Breast epithelium (tissue), 4 donors: ENCODE measurements around the gene DNAJC28. TPM values are rescaled to one million over a fixed set of nuclear protein-coding genes. Genes with fewer than 3 reads are reported as not detected.

Experiments used
- DNase-seq, 2 donors: peaks; one replicate each; pipeline ENCODE4 v3.0.0-alpha.2; 2019; ENCODE audit warnings: low spot score in 2 of 2
- H3K27ac ChIP-seq, 2 donors: fragments of 200-600 bp; sonication (generic) in 1 of 2; one replicate each; pipeline ENCODE4 v1.5.1; 2016 to 2019; ENCODE audit warnings: mild to moderate bottlenecking in 1 of 2
- H3K27me3 ChIP-seq, 2 donors: fragments of 200-600 bp; sonication (generic) in 1 of 2; one replicate each; pipeline versions ENCODE4 v1.5.1 to v1.6.0; 2017 to 2019; ENCODE audit warnings: control low read depth in 1 of 2, mild to moderate bottlenecking in 1 of 2
- H3K36me3 ChIP-seq: fragments of 200-600 bp; one replicate; pipeline ENCODE4 v1.5.1; 2019
- H3K4me1 ChIP-seq, 2 donors: fragments of 200-600 bp; sonication (generic); one replicate each; pipeline ENCODE4 v1.5.1; 2016 to 2019; ENCODE audit warnings: control low read depth in 1 of 2
- H3K4me3 ChIP-seq, 3 donors: fragments of 200-600 bp; sonication (generic); 1 replicate in 2 of 3; 2 replicates in 1 of 3; pipeline ENCODE4 v1.5.1; 2016 to 2019; ENCODE audit warnings: mild to moderate bottlenecking in 3 of 3, moderate library complexity in 2 of 3
- H3K9me3 ChIP-seq, 2 donors: fragments of 200-600 bp; sonication (generic) in 1 of 2; one replicate each; pipeline ENCODE4 v1.5.1; 2016 to 2019; ENCODE audit warnings: control low read depth in 1 of 2
- POLR2A ChIP-seq: fragments of 450-650 bp; IDR thresholded peaks from one replicate; pipeline ENCODE4 v1.6.1; 2016; ENCODE audit warnings: antibody characterized with exemption, mild to moderate bottlenecking, moderate library complexity
- POLR2AphosphoS5 ChIP-seq, 3 donors: sonication (generic); formaldehyde crosslinking; IDR thresholded peaks; one replicate each; pipeline ENCODE4 v1.6.1; 2017; ENCODE audit warnings: antibody characterized with exemption in 3 of 3
- intact Hi-C: fragments of 100-400 bp; cut with DNase I; formaldehyde crosslinking; loops from one replicate; pipeline ENCODE4 v1.15.1; 2023; ENCODE audit warnings: low total_unique reads
- total RNA-seq, 3 donors: library from RNA; depleted of rRNA; stranded (reverse); fragments of >200 nt; gene quantifications; one replicate each; pipeline ENCODE4 v1.1.0, GENCODE V29; 2016
- TF ChIP-seq, protein P1 (sequence below), 3 donors: fragments of 450-650 bp; IDR thresholded peaks; one replicate each; pipeline ENCODE4 v1.5.1; 2016 to 2017; ENCODE audit warnings: antibody characterized with exemption in 3 of 3, mild to moderate bottlenecking in 3 of 3, moderate library complexity in 3 of 3

The DNAJC28 gene
- total RNA-seq, 3 donors from 2014 or later: 2.0 to 3.0 (median 2.2) TPM

GRCh38 chr21:33496345-33496744 is 4.8 kb upstream of the DNAJC28 start:
- TF ChIP-seq, protein P1, sequence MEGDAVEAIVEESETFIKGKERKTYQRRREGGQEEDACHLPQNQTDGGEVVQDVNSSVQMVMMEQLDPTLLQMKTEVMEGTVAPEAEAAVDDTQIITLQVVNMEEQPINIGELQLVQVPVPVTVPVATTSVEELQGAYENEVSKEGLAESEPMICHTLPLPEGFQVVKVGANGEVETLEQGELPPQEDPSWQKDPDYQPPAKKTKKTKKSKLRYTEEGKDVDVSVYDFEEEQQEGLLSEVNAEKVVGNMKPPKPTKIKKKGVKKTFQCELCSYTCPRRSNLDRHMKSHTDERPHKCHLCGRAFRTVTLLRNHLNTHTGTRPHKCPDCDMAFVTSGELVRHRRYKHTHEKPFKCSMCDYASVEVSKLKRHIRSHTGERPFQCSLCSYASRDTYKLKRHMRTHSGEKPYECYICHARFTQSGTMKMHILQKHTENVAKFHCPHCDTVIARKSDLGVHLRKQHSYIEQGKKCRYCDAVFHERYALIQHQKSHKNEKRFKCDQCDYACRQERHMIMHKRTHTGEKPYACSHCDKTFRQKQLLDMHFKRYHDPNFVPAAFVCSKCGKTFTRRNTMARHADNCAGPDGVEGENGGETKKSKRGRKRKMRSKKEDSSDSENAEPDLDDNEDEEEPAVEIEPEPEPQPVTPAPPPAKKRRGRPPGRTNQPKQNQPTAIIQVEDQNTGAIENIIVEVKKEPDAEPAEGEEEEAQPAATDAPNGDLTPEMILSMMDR (IDR thresholded peaks at IDR 0.05): no peak
- TF ChIP-seq POLR2AphosphoS5 (IDR thresholded peaks at IDR 0.05) (no peak), POLR2A (no peak)
- DNase-seq: no peak
- H3K4me1 ChIP-seq: no peaks in the 10 kb centered on the region
- intact Hi-C loops: no loop called here
- H3K9me3 ChIP-seq: no peaks in the 10 kb centered on the region
- no peak overlapping the region for H3K27ac ChIP-seq
- H3K4me3 ChIP-seq: no peak overlapping the region
- no peaks in the 10 kb centered on the region for H3K27me3 ChIP-seq
- no peaks in the 10 kb centered on the region for H3K36me3 ChIP-seq

DNA sequence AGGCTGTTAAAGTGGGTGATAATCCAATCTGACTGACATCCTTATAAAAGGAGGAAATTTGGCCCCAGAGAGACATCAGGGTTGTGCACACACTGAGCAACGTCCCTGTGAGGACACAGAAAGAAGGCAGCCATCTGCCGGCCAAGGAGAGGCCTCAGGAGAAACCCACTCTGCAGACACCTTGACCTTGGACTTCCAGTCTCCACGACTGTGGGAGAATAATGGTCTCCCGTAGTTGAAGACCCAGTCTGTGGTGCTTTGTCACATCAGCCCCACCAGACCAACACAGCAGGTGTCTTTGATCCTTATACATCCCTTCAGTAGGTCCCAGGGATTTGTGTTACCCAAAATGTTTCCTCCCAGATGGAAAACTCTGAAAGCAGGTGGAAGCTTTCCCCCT is 4.2 kb upstream of the DNAJC28 start:
- DNase-seq: no peak
- no peak overlapping the region for H3K27ac ChIP-seq
- TF ChIP-seq, protein P1 (IDR thresholded peaks at IDR 0.05): no peak
- TF ChIP-seq POLR2AphosphoS5 (IDR thresholded peaks at IDR 0.05) (no peak), POLR2A (no peak)
- H3K9me3 ChIP-seq: no peaks in the 10 kb centered on the region
- no peaks in the 10 kb centered on the region for H3K4me1 ChIP-seq
- intact Hi-C loops: no loop called here
- H3K4me3 ChIP-seq: no peak overlapping the region
- H3K27me3 ChIP-seq: no peaks in the 10 kb centered on the region
- H3K36me3 ChIP-seq: no peaks in the 10 kb centered on the region

DNA sequence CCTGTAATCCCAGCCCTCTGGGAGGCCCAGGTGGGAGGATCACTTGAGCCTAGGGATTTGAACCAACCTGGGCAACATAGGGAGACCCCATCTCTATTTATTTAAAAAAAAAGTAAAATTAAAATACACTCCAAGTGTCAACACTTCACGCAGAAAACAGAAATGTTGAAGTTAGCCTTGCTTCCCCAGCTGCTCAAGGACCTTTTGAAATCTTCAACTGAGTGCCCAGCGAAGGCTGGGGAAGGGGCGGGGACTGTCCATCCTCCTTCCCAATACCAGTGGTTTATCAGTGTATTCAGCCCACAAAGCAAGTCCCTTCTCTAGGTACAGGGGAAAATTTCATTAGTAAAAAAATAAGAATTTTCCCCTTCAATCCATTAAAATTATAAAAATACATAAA is 2.2 kb upstream of the DNAJC28 start:
- Histone ChIP-seq H3K9me3 (no peaks in the 10 kb centered on the region), H3K36me3 (no peaks in the 10 kb centered on the region), H3K4me3 (no peak overlapping the region), H3K27ac (no peak overlapping the region), H3K27me3 (no peaks in the 10 kb centered on the region), H3K4me1 (no peaks in the 10 kb centered on the region)
- intact Hi-C loops: no loop called here
- no peak for TF ChIP-seq POLR2A
- TF ChIP-seq, protein P1 (IDR thresholded peaks at IDR 0.05): no peak
- TF ChIP-seq POLR2AphosphoS5 (IDR thresholded peaks at IDR 0.05): no peak
- no peak for DNase-seq

DNA sequence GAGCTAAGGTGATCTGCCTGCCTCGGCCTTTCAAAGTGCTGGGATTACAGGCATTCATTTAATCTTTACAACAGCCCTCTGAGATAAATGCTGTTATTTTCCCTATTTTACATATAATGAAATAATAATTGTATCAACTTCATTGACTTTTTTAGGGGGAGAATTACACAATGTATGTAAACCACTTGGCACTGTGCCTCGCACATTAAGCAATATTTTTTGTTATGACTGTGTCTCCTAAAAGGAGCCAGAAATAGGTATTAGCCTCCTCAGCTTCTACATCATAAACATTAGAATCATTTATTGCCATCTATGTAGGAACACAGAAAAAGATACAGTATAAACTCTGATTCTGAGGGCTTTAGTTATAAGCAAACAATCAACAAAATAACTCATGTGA is 1.1 kb upstream of the DNAJC28 start:
- Histone ChIP-seq H3K36me3 (no peaks in the 10 kb centered on the region), H3K4me3 (no peak overlapping the region), H3K27me3 (no peaks in the 10 kb centered on the region), H3K4me1 (no peaks in the 10 kb centered on the region), H3K27ac (no peak overlapping the region), H3K9me3 (no peaks in the 10 kb centered on the region)
- DNase-seq: no peak
- intact Hi-C loops: no loop called here
- no peak for TF ChIP-seq POLR2AphosphoS5 (IDR thresholded peaks at IDR 0.05)

DNA sequence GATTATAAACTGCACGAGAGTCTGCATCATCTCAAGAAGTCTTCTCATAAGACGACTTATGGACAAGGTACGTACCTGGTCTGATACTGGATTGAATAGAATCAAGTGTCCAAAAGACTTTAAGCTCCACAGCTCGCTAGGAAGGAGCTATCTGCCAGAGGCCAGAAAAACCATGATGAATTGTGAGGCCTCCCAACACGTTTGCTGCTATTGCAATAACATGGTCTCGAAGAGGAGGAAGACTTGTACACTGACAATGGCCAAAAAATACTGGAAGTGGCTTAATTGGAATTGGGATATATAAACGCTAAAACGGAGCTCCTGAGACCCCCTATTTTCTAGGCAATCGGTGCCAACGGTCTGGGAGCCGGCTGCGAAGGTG is 534 bp downstream of the DNAJC28 start:
- H3K4me1 ChIP-seq: no peaks in the 10 kb centered on the region
- intact Hi-C loops: no loop called here
- no peaks in the 10 kb centered on the region for H3K9me3 ChIP-seq
- no peaks in the 10 kb centered on the region for H3K27me3 ChIP-seq
- TF ChIP-seq POLR2AphosphoS5 (IDR thresholded peaks at IDR 0.05) (no peak), POLR2A (no peak)
- TF ChIP-seq, protein P1 (IDR thresholded peaks at IDR 0.05): no peak
- peak overlapping the region; percentile 67 to 94 (median 85) for H3K4me3 ChIP-seq
- H3K27ac ChIP-seq: peak overlapping the region; percentile 87
- no peaks in the 10 kb centered on the region for H3K36me3 ChIP-seq
- DNase-seq: no peak

GRCh38 chr21:33488936-33489335 is 2.6 kb downstream of the DNAJC28 start:
- no peak for DNase-seq
- no peak for TF ChIP-seq POLR2AphosphoS5 (IDR thresholded peaks at IDR 0.05)
- no peak for TF ChIP-seq POLR2A
- TF ChIP-seq, protein P1 (IDR thresholded peaks at IDR 0.05): no peak
- no peak overlapping the region for H3K27ac ChIP-seq
- H3K9me3 ChIP-seq: no peaks in the 10 kb centered on the region
- H3K36me3 ChIP-seq: no peaks in the 10 kb centered on the region
- no peak overlapping the region for H3K4me3 ChIP-seq
- no peaks in the 10 kb centered on the region for H3K4me1 ChIP-seq
- intact Hi-C loops: no loop called here
- no peaks in the 10 kb centered on the region for H3K27me3 ChIP-seq
